ENCODE data around the gene TBCEL.
"Not testable (repeated sequence)": the region's sequence is repeated elsewhere in the genome, so short reads cannot be mapped to it uniquely, and the experiment has no call there.

Gene TBCEL

DNA sequence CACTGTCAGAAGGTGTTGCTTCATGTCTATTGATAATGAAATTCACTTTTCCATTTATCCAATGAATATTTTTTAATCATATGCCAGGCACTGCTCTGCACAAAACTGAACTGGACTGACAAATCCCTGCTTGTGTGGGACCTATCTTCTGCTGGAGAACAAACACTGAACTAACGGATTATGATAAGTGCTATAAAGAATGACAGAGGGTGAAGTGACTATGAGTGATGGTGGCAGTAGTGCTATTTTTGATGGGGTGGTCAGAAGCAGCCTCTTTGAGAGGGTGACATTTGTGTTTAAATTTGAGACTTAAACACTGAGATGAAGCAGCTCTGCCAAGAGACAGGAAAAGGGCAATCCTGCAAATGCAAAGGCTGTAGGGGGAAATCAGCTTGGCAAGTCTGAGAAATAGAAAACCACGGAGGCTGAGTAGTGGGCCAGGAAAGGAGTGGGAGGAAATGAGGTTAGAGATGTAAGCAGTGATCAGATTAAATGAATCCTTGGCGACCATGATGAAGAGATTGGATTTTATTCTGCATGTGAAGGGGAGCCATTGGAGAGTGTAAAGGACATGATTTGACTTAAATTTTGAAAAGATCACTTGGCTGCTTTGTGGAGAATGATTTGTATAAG, 6.0 kb downstream of the TBCEL start:
- DNase-seq, result no peak

DNA sequence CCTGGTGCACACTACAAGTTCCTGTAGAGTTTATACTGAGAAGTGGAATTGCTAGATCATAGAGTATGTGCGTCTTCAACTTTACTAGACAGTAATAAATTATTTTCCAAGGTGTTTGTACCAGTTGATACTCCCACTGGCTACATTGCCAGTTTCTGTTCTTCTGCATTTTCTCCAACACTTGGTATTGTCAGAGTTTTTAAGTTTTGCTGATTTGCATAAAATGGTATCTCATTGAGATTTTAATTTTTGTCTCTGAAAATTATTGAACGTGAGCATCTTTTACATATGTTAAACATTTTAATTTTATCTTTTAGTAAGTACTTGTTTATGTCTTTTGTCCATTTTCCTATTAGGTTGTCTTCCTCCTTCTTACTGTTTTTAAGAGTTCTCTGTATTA, 7.3 kb downstream of the TBCEL start:
- DNase-seq, result no peak

DNA sequence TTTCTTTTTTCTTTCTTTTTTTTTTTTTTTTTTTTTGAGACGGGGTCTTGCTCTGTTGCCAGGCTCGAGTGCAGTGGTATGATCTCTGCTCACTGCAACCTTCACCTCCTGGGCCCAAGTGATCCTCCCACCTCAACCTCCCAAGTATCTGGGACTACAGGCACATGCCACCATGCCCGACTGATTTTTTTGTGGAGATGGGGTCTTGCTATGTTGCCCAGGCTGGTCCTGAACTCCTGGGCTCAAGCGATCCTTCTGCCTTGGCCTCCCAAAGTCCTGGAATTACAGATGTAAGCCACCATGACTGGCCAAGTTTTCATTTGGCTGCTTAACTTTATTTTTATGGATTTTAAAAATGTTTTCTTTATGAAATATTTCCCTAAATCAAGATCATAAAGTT, 7.7 kb downstream of the TBCEL start:
- not testable (repeated sequence) for DNase-seq

DNA sequence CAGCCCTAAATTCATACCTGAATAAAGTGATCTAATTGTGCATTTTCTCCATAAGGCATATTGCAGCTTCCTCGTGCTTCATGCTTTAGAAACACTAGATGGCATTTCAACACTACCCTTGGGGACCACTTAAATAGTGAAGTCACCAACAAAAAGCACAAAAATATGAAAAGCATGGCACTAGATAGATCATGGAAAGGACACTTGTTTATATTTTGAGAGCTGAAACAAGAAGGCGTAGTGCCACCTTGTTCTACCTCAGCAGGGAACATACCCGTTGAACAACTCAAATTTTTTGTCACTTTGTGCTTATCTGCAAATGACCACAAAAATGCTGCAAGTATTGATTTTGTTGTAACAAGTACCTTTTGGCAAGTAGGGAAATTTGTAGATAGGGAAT, 8.6 kb downstream of the TBCEL start:
- DNase-seq, result peak; percentile 22

DNA sequence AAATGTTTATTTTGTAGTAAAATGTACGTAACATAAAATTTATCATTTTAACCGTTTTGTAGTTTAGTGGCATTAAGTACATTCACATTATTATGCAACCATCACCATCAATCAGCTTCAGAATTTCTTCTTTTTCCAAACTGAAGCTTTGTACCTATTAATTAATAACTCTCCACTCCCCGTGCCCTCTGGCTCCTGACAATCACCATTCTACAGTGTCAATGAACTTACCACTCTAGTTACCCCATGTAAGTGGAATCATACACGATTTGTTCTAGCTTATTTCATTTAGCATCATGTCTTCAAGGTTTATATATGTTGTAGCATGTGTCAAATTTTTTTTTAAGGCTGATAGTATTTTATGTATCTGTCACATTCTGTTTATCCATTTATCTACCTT, 9.7 kb downstream of the TBCEL start:
- DNase-seq, result no peak

DNA sequence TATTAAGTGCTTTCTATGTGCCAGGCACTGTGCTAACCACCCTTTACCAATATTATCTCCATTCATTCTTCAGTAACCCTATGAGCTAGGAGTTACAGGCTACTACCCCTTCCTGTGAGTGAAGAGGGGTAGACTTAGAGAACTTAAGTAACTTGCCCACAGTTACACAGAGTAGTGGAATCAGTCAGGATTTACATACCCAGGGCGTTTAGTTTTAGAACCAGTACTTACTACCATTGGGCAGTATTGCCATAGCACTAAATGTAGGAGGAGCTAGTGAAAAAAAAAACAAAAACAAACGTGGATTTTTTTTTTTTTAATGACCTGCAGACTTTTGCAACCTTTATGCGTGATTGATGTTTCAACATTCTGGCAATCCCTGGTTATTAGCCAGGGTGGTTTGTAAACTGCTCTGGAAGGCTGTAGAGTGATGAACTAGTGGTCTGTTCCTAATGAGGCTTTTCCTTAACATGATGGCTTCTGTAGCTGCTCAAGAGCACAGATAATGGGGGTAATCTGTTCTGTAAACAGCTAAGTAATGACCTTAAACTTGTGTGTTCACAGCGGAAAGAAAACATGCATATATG, 11.4 kb downstream of the TBCEL start:
- no peak for DNase-seq

DNA sequence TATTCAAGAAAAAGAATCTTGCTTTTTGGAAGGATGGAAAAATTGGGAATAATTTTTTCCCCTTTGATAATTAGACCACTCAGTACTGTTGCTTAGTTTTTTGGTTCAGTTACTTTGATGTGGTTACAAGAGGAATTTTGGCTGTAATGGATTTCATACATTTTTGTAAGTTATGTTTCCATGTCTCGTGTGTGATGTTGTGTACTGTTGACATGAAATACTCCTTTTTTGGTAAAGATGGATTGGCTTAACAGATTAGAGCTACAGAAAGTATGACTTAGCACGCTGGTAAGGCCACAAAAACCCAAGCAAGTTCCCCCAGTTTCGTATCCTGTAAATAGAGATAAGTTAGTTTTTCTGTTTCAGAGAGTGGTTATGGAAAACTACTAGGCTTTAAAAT, 11.9 kb downstream of the TBCEL start:
- no peak for DNase-seq

DNA sequence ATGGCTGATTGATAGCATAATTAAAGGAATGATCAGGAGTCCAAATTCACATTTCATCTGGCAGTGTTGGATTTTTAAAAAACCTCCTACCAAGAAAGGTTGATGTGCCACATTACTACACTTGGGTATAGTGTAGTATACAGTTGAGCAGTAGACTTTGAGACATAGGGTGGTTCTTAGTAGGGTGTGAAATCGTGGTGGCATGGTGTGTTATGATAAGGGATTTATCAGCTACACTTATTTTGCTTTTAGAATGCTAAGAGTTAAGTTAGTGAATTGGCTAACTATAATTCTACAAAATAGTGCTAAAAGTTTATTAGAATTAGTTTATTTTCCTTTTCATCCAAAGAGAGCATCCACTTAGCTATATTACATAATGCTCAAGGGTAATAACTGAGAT, 13.1 kb downstream of the TBCEL start:
- no peak for DNase-seq

DNA sequence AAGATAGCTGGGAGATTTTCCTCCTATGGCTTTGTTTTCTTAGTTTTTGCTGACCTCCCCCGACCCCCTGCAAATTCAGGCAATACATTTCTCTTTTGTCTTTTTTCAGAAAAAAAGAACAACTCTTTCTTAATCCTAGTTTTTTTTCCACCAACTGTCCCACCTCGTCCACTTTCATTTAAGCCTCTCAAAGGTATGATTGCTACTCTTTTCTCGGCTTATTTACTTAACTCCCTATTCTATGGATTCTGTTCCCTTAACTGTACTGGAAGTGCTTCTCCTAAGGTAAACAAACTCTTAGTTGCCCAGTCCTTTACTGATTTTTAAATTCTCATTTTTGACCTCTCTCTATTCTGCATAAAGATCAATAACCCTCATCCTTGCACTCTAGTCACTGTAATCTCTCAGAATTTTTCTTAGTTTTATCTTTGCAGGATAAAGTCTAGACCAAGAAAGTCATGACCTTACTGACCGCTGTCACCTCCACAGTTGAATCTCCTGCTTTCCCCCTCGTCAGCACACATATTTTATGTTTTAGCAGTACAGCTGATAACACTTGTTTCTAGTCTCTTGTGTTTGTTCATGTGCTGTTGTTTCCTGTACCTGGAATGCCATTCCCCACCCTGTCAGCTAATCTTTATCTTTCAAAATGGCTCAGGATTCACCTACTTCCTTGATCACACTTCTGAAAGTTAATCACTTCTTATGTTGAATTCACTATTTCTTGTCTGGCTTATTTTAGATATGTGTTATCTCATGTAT, 14.9 kb downstream of the TBCEL start:
- DNase-seq, result no peak

DNA sequence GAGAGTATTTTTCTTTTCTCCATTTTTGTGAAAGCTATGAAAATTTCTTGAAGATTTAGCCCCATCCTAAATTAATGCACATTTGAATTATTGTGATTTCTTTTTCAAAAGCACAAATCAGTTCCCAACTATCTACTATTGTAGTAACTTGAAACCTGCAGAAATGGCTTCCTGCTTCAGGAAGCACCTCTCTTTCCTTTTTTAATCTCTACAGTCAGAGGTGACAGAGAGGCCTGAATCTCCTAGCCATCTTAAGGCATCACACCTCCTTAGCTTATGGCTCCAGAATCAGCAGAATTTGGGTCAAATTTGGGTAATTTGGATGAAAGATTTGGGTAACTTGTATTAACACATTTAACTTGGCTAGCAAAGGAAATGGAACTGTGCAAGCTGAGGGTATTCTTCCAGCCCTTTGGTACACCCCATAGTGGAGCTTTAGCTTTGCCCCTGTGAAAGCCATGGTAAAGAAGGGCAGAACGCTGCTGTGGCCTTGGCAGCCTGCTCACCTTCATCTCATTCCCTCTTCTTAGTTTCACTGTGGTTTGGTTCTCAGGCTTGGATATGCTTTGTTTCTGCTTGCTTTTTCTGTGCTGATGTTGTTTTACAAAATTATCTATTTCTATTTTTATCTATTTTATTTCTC, 16.2 kb downstream of the TBCEL start:
- no peak for DNase-seq

DNA sequence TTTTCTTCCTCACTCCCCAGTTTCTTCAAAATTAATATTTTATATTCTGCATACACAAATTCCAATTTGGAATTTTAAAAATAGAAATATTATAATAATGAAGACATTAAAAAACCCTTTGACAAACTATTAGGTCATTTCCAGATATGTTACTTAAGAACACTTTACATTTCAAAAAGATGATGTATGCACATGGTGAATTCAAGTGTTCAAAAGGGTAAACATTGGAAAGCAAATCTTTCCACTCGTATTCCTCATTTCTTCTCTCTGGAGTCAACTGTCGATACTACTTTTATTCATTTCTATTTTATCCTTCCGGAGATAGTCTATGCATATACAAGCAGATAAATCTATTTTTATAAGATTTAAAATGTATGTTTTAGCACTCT, 16.7 kb downstream of the TBCEL start:
- DNase-seq, result no peak

DNA sequence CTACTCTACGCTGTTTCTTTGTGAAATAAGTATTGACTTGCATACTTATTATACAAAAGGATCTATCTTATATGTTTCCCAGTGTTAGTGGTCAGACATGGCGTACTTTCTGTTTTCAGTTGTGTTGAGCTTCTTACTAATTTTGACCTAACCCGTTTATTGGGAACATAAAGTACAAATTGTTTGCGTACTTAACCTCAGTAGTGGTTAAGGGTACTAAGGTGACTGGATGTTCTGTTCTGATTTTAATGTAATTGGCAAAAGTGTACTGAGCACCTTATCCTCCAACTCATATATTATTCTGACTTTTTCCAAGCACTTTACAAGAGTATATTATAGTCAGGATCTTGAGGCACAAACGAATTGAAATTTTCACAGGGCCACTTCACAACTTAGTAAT, 17.2 kb downstream of the TBCEL start:
- DNase-seq, result no peak

DNA sequence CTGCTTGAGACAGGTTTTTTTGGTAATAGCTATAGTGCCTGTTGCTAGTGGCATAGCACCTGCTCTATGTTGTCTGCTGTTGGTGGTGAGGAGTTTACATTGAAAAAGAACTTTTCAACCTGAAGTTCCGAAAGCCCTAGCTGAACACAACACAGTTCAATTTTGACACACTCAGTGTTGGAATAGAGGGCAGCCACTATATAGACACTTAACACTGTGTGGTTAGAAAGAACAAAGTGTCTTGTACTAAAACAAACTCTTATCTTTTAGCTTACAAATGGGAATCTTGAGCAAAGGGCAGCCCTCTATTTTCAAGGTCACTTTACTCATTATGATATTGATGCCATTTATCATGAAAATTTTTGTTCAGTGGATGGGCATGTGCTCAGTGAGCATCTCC, 18.4 kb downstream of the TBCEL start:
- DNase-seq, result no peak

DNA sequence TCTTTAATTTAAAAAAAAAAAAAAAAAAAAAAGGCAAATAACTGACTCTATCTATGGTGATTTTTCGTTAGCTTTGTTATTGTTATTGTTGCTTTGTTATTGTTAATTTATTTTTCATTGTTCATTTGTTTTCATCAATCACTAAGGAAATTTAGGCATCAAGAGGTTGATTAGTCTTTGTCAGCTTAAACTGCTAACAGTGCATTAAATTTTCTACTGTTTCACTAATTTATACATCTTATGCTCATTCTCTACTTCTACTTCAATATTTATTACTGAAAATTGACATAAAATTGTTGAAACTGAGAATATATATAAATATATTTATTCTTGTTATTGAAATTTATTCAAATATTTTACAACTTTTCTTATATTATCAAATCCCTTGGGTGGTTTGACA, 24.0 kb downstream of the TBCEL start:
- DNase-seq, result no peak

DNA sequence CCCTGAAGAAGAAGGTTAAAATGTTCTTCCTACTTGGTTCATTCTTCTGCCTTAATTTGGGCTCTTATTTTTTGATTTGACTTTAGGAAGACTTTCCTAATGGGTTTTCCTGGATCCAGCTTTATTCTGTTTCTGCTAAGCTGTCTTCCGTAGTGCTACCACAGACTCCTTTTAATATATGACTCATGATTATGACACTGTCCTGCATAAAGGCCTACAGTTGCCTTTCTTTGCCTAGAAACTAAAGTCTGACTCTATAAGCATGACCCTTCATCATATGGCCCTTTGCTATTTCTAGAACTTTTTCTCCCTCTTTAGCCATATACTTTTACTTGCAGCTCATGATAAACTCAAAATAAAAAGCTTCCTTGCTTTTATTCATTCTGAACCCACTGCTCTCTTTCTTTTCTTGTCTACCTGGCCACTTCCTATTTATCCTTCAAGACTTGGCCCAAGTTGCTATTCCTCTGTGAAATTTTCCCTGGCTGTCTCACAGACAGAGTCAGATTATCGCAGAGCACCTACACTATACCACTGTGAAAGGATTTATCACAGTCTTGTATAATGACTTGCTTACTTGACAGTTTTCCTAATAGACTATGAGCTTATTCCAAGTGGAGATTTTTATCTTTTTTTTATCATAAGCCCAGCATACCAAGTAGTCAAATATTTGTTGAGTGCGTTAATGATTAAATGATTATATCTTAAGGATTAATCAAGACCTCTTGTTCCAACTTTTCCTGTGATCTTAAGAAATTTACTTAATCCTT, 24.7 kb downstream of the TBCEL start:
- no peak for DNase-seq

DNA sequence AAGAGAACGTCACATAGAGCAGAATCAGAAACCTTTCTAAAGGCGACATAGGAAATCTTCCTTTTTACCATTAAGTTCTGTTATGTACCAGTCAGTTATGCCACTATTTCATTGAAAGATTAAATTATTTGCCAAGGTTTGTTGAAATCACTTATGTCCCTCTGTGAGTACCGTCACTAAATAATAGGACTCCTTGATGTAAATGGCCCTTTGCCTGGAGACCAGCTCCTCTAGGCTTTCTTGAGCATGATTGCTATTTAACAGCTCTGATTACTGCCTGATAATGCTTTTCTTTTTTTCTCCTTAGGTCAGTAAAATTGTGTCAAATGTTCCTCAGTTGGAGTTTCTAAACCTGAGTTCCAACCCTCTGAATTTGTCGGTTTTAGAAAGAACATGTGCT, 29.3 kb downstream of the TBCEL start:
- DNase-seq, result no peak

DNA sequence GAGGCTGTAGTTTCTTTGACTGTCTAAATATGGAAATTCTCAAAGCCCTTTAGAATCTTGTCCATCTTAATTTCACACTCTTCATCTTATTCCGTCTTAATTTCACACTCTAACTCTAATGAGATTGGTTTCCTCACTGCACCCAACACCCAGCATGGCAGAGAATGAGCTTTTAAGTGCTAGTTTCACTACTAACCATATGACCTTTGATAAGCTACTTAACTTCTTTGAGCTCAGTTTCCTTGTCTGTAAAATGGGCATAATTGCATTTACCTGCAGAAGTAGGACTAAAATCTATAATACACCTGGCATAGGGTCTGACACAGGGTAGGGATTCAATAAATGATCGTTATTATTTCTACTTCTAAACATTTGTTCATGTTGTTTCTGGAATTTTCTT, 30.4 kb downstream of the TBCEL start:
- no peak for DNase-seq

DNA sequence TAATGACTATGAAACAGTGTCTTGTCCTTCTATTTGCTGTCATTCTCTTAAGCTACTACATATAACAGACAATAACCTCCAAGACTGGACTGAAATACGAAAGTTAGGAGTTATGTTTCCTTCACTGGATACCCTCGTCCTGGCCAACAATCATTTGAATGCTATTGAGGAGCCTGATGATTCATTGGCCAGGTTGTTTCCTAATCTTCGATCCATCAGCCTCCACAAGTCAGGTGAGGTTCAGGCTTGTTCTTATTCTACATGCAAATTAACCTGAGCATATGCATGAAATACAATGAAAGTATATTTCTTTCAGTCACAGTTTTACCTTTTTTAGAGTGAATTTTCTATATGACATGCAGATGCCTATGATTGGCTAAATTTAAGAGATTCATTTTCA, 31.2 kb downstream of the TBCEL start:
- DNase-seq, result no peak

DNA sequence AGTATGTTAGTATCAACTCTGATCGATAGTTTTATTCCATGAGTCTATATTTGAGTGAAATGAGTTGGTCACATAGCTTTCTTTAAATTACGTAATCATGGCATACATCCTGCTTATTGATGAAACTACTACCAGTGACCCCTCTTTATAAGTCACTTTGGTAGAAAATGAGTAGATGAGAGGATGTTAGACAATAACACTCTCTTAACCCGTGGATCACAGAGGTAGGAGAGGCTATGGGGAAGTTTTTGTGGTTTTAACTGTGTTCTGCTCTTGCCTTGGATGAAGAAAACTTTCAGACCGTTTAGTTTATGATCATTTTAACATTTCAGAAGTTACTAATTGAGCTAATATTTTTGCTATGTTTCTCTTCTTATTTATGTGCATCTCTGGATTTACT, 34.0 kb downstream of the TBCEL start:
- no peak for DNase-seq

DNA sequence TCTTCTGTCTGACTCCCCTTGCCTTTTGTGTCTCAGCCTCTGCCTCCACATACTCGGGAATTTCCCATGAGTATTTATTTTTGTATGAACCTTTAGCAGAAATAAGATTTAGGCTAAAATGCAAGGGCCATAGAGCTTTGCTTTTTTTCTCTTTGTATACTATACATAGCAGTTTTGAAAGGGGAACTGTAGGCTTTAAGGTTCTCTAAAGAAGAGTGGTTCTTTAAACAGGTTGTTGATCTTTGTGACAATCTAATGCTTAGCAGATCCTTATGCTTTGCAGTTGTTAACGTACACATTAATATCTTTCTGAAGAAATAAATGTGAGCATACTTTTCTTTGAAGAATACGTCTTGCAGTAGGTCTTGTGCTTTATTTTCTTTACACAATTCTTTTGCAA, 35.0 kb downstream of the TBCEL start:
- DNase-seq, result no peak

DNA sequence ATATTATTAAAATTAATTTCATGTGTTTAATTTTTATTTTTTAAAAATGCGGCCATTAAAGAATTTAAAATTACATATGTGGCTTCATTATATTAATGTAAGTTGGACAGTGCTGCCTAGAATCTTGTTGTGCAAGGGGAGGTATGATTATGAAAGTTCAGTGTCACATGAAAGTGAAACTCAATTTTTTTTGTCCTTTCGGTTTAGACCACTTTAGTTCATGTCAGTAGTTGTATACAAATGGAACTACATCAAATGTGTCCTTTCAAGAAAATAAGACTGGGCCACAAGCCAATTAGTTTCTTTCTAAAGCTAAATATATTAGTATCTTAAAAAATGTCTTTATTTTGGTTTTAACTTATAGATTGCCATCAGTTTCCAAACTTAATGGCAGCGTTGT, 35.7 kb downstream of the TBCEL start:
- no peak for DNase-seq

DNA sequence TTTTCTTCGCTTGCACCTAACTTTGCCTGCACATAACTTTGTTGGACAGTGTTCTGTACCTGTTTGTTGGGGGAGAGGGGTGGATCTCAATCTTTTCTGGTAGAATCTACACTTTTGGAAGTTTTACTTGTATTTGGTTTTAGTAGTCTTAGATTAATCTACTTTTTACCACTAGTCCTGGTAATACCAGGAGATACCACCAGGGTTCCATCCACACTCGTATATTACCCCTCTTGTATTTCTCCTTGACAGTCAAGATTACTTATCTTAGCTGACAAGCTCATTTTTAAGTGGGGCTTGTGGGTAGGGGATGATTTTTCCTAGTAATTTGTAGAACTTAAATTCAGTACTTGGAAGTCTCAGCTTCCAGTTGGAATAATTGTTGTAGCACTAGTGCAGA, 39.8 kb downstream of the TBCEL start:
- no peak for DNase-seq

DNA sequence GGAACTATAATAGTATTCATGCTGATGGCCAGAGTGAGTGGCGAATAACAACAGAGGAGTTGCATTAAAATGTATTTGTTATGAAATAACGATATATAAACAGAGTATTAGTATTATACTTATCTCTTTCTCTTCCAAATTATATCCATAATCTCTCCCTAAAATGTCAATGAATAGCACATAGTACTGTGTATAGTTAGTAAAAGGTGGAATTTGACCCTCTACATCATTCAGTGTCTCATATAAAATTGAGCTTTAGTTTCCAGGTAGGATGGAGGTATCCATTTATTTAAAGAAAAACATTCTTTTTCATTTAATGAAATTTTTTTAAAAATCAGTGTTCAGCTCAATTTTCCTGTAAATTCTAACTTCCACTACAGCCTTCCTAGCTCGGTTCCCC, 42.7 kb downstream of the TBCEL start:
- DNase-seq, result no peak

Measured in NCI-H1105 (cell line).